Stimulated activated CD8-positive, alpha-beta memory T cell treated with anti-CD3 and anti-CD28 coated beads, Interleukin-4, amount 100 ng/mL, for 48 hours (primary cell): Measurements from ENCODE around the gene RYR2.
"Not testable (repeated sequence)": the region's sequence is repeated elsewhere in the genome, so short reads cannot be mapped to it uniquely, and the experiment has no call there.

Source experiments
- DNase-seq: peaks from one replicate; pipeline ENCODE4 v3.0.0-alpha.2; 2020

The RYR2 gene

DNA sequence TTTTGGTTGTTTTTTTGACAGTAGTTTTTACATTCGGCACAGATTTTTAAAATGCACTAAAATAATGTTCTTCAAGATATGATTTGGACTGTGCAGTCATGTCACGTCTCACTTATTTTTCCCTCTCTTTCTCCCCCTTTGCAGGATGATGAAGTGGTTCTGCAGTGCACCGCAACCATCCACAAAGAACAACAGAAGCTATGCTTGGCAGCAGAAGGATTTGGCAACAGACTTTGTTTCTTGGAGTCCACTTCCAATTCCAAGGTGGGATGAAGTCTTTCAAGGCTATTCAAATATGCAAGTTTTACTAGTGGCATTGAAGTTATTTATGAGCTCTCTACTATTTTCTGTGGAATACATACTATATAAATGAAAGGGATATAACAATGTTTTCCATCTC lies 228.4 kb downstream of the RYR2 start:
- no peak for DNase-seq

DNA sequence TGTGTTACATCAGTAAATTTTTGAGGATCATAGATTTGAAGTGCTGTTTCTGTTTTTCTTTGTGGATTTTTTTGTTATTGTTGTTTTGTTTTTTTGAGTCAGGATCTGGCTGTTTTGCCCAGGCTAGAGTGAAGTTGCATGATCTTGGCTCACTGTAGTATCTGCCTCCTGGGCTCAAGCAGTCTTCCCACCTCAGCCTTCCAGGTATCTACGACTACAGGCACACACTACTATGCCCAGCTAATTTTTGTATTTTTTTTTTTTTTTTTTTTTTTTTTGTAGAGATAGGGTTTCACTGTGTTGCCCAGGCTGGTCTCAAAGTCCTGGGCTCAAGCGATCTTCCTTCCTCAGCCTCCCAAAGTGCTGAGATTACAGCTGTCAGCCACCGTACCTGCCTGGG lies 236.0 kb downstream of the RYR2 start:
- not testable (repeated sequence) for DNase-seq

DNA sequence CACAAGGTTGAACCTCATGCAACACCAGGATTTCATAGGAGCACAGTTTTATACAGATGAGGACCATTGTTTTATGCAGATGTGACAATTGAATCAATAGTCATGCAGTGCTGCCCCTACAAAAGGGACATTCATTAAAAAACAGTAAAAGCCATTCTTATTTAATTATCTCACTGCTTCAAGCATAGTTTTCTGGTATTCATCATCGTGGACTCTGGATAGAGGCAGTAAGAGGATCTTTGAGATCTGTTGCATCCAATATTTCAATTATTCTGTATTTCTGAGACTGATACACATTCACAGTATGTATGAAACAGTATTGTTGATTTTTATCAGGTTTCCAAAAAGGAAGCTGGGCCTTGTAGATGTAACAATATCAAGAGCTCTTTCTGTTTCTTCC lies 237.6 kb downstream of the RYR2 start:
- no peak for DNase-seq

DNA sequence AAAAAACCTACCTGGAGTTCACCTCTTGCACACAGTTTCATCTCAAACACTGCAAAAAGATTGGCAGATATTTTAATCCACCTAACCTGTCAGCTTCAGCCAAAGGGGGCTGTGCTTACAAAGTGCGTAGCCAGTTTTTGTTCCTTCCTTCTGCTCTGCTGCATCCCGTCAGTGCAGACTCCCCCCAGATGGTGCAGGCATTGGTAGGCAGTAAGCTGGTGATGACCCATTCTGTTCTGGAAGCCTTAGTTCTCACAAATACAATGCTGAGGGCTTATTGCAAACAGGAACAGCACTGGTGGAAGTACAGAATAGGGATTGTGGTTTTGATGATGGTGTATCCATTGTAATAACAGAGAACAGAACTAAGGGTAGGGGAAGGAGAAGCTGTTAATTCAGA lies 239.5 kb downstream of the RYR2 start:
- no peak for DNase-seq

DNA sequence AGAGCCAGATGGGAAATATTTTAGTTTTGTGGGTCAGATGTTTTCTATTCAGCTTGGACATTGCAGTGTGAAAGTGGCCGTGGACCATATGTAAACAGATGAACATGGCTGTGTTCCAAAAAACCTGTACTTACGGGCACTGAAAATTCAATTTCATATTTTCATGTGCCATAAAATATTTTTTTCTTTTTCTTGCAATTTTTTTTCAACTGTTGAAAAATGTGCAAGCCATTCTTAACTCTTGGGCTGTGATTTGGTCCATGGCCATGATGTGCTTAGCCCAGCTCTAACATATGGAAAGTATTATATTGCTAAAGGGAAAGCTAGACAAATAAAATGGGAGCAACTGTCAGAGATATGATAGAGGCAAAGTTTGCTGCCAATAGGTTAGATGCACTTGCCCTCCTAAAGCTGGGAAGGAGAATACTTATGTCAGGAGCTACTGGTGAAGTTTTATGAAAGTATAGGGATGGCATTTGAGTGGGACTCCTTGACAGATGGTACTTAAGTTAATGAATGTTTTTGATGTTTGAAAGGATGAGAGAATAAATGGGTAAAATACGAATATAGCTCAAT lies 240.3 kb downstream of the RYR2 start:
- DNase-seq = no peak

DNA sequence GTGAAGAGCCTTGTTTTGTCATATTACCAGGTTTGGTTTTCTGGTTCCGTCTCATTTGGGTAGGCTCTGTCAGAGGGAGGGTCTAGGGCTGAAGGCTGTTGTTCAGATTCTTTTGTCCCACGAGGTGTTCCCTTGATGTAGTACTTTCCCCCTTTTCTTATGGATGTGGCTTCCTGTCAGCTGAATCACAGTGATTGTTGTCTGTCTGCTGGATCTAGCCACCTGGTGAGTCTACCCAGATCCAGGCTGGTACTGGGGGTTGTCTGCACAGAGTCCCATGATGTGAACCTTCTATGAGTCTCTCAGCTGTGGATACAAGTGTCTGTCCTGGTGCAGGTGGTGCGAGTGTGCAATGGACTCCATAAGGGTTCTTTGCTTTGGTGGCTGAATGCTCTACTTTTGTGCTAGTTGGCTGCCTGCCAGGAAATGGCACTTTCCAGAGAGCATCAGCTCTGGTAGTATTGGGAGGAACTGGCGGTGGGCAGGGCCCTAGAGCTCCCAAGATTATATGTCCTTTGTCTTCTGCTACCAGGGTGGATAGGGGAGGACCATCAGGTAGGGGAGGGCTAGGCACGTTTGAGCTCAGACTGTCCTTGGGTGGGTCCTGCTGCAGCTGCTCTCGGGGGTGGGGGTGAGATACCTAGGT lies 246.0 kb downstream of the RYR2 start:
- DNase-seq = no peak

DNA sequence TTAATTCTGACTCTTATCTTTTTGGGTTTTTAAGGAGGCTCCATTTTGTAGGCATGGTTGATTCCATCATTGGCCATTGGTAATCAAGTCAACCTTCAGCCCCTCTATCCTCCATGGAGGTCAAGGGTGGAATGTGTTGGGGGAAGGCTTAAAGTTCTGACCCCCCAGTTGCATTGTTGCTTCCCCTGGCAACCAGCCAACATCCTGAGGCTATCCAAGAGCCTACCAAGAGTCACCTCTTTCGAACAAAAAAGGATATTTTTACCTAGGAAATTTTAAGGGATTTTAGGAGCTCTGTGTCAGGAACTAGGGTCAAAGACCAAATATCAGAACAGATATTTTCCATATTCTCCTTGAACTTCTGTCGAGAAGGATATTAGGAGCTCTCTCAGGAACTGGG lies 251.8 kb downstream of the RYR2 start:
- DNase-seq = no peak

DNA sequence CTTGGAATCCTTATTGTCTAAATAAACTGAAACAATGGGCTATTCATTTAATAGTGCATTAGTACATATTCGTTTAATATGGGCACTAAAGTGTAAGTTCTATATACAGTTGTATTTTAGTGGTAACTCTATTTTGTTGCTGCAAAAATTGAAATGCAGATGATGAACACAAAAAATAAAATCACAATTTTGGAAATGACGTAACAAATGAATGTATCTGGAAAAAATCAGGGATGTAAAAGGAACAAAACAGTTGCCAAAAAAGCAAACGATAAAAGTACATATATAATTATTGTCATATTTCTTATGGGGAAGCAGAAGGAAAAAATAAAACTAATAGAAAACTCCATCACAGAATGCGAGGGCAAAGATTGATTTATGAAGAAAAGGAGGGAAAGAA lies 254.9 kb downstream of the RYR2 start:
- DNase-seq = no peak

DNA sequence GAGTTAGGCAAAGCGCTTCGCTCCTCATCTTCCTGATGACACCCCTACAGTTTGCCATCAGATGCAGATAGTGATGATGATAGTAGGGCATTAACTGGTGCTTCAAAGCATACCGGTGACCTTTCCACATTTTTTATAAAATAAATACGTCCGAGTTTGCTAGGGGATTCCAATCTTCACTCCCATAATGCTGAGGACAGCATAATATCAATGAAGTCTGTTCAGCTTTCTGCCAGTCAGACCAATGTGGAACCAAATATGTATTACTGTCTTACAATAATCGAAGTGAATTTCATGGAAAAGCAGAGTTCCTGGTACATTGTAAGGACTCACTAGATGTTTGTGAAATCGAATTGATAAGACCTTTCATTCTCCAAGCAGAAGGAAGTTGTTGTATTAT lies 258.7 kb downstream of the RYR2 start:
- DNase-seq = no peak

DNA sequence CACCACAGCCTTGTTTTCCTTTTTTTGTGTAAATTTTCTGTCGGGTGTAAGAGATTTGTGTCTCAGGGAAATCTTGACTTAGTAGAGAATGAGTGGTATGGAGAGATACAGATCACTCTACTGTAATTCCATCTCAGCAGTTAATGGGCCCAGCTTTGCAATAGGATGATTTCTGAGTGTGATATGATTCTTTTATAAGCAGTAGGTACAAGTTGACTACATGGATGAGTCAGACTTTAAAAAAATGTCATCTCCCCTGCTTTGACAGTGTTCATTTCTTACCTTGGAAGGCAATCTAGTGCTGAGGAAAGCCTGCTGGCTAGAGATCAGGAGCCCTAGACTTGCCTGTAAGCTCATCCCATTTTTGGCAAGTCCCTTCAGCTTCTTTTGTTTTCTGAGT lies 261.9 kb downstream of the RYR2 start:
- no peak for DNase-seq

DNA sequence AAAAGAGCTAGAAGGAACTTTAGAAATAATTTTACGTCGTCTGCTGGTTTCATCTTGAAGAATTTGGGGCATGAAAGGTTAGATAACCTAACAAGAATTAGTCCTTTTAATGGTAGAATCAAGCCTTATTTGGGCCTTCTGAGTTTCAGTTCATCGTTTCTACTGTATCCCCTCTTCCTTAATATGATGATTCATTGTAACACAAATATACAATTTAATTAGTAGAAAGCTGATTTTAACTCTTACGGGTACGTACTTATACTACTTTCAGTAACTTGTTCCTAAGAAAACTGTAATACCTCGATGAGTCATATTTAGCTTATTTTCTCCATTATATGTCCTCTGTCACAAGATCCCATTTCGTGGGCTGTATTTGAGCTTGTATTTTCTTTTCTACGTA lies 264.7 kb downstream of the RYR2 start:
- no peak for DNase-seq

DNA sequence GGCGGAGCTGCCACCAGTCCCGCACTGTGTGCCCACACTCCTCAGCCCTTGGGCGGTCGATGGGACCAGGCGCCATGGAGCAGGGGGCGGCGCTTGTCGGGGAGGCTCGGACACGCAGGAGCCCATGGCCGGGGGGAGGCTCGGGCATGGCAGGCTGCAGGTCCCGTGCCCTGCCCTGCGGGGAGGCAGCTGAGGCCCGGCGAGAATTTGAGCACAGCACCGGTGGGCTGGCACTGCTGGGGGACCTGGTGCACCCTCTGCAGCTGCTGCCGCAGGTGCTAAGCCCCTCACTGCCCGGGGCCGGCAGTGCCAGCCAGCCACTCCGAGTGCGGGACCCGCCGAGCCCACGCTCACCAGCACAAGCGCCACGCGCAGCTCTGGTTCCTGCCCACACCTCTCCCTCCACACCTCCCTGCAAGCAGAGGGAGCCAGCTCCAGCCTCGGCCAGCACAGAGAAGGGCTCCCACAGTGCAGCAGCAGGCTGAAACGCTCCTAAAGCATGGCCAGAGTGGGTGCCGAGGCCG lies 267.7 kb downstream of the RYR2 start:
- no peak for DNase-seq

DNA sequence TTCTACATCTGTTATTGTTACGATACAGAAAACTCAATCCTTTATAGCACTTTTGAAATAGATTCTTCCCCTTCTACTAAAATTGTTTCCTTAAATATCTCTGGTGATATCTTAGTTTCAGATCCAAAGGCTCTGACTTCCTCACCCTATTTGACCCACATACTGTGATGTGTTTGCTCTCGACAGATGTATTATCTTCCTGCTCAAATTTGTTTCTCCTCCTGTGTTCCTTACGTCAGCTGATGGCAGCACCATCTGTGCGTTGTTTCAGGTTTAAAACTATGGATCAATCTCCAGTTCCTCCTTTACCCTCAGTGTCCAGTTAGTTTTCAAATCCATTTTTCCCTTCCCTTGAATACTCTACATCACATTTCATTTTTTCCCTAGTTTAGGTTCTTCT lies 274.4 kb downstream of the RYR2 start:
- DNase-seq = no peak

DNA sequence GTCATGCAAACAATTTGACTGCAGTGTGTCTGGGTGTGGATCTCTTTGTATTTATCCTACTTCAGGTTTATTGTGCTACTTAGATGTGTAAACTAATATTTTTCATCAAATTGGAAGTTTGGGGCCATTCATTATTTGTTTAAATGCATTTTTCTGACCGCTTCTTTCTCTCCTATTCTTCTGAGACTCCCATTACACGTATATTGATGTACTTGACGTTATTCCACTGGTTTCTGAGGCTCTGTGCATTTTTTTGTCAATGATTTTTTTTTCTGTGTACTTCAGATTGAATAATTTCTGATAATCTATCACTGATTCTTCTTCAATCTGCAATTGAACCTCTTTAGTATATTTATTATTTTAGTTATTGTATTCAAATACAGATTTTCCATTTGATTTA lies 276.8 kb downstream of the RYR2 start:
- DNase-seq = no peak

DNA sequence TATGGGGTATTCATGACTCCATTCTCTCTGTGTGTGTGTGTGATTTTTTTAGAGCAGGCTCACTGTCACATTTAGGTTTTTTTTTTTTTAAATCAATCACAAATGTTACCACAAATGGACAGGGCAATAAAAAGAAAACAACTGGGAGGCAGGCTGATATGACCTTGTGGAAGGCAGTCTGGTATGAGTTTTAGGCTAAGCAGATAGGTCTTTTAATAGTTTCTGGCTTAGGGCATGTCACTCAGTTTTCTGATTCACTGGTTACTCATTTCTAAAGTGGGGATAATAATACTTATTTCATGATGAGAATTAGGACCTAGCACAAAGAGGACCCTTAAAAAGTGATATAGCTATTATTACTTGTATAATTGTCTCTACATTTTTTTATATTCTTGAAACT lies 278.9 kb downstream of the RYR2 start:
- no peak for DNase-seq

DNA sequence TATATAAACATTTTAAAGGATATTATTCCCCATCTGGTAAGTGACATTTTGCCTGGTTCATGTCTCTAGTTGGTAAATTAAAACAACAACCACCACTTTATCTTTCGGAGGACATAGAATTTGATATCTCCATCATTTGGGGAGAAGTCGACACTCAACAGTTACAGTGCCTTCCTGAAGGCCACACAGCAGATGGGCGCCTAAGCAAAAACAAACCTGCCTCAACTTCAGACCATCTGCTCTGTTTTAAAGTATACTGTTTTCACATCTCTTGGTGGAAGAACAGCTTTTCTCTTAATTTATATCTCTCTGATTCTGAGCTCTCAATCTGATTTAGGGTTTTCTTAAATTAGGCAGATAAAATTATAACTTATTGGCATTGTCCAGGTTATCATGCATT lies 282.2 kb downstream of the RYR2 start:
- no peak for DNase-seq

DNA sequence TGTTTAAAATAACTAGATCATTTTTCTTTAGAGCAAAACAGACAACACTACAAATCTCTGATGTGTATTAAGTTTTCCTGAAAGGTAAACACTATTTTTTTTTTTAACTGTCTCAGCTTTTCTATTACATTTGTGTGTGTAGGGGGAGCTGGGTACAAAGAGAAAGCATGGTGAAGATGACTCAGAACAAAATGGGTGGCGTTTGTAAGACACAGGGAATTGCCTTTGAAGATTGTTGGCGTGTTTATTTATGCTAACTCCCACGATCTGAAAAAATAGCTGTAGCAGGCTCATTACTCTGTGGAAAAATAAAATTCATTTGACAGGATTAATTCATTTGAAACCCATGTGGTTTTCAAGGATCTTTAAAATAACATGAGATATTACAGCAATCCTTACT lies 285.1 kb downstream of the RYR2 start:
- no peak for DNase-seq

DNA sequence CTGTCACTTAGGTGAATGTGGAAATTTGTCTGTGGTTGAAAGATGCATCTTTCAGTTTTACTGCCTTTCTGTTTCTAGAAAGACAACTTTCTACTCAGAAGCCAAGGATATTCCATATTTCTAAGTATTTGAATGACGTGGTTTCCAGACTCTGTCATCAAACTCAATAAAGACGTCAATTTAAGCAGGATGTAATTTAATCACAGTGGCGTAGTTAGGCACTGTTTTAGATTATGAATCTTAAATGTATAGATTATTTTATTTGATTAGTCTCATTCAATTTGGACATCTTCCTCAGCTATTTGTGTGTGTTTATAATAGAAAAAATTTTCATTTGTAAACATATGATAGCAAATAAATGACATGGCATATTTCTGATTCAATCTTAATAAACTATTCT lies 298.9 kb downstream of the RYR2 start:
- DNase-seq = no peak

DNA sequence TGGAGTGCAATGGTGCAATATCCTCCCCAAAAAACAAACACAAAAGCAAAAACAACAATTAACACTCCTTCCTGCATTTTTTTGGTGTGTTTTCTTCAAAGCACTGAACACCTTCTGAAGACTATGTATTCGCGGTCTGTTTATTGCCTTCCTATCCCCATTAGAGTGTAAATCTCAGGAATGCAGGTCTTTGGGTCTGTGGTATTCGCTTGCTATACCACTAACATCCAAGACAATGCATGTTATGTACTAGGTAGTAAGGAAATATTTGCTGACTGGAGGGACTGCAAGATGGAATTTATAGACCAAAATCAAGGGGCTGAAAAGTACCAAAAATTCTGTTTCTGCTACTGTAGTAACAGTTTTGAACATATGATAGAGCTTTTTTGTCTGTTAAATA lies 299.4 kb downstream of the RYR2 start:
- no peak for DNase-seq

DNA sequence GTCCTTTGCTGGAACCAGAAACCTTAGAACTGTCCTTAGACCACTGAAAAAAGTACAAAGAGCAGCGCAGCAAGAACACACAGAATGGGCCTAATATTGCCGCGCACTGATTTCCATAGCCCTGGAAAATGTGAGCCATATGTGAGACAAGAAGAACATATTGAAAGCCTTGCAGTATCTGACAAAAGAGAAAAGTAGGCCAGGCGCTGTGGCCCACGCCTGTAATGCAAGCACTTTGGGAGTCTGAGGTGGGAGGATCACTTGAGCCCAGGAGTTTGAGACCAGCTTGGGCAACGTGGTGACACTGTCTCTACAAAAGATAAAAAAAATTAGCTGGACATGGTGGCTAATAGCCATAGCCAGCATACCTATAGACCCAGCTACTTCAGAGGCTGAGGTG lies 300.7 kb downstream of the RYR2 start:
- DNase-seq = no peak

DNA sequence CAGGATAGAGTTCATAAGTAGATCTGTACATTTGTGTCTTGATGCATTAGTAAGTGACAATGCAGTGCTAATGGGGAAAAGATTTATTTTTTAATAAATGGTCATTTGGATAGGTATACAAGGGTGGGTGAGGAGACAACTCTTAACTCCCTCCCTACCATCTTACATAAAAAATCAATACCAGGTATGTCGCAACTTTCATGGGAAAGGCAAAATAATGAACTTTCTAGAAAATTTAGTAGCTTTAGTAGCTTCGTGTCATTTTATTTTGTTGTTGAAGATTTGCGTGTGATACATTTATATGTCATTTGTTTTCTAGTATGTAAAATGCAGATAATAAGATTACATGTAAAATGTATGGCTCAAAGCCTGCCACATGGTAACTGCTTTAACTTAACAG lies 310.8 kb downstream of the RYR2 start:
- no peak for DNase-seq

DNA sequence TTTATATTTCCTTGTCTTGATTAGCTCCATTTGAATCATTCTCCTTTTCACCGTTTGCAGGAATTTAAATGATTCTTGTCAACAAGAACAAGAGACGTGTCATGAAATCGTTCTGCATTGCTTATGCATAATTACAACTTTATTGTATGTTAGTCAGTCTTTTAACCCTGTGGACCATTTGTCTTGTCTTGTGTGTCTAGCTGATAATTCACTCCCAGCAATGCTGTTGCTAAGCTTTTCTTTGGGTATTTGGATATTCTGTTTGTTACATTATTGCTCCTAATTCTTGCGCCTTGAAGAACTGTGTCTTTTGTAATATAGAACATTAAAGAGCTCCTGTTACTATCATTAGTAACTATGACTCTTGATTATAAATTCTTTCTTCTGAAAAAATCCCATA lies 311.9 kb downstream of the RYR2 start:
- no peak for DNase-seq

DNA sequence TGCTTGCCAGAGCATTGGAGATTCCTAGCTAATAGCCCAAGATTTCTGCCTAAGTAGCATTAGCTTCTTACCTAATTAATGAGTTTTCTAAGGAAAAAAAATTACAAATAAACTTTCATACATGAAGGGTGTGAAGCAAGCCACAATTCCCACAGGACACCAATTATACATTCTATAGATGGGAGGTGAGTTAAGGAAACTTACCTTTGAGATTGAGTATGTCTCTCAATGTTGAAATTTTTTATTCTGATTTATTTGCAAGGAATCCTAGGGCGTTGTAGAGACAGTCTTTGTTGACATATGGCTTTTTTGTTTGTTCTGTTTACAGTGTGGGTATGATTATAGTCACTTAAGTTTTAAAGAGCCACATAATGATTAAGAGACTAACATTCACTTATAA lies 313.0 kb downstream of the RYR2 start:
- DNase-seq = no peak

DNA sequence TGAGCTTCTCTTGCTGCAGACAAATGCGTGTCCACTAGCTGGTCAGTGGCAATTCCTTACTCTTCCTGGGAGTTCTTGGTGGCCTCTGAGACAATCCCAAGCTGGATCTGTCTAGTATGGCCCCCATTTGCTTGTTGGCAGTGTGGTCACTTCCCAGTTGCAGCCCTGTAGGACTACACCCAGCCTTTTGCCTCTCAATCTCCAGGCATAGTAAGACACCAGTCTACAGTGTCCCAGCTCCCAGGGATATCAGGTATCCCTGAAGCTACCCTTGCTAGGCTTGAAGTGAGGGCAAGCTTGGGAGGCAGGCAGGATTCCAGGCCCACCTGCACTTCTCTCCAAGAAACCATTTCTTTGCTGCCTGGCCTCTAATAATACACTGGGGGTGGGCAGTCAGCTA lies 316.6 kb downstream of the RYR2 start:
- no peak for DNase-seq

DNA sequence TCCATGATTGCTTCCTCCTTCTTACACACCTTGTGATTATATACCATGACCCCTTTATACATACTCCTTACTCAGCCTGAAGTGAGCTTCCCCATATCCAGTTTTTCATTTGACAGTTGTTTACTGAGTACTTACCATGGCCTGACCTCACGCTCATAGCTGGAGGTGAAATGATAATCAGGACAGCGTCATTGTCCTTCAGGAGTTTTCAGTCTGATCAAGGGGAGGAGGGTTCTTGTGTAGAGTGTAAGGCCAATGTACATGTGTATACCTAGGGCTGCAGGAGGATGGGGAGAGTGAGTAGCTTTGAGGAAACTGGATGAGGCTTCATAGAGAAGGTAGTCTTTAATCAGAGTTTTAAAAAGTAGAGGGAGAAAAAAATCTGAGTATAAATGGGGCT lies 325.8 kb downstream of the RYR2 start:
- no peak for DNase-seq
